Limb (tissue), 2 donors: ENCODE results near the gene SLC35G3.
"Not testable (repeated sequence)": the region's sequence is repeated elsewhere in the genome, so short reads cannot be mapped to it uniquely, and the experiment has no call there.

ENCODE experiments used
- DNase-seq, 2 donors: peaks; one replicate each; pipeline ENCODE4 v3.0.0-alpha.2; 2016; ENCODE audit errors: extremely low spot score in 2 of 2

SLC35G3 gene

DNA sequence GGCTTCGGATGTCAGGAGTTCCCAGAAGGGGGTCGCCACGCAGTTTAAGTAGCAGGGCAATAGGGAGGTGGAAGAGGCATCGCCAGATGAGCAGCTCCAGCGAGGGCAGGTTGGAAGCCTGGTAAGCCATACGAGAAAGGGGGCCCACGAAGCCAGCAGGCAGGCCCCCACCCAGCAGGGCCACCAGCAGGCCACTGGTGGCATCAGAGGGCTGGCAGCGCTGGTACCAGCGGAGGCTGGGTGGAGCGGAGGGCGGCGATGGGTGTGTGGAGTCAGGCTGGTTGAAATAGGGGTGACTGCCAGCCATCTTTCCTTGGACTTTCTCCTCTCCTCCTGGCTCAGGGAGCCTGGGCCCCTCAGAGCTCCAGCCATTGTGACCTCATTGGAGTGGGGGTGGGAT is at the start of gene SLC35G3:
Gene SLC35G3 (minus strand): TSS at position 393 of the 400 bp plus-strand sequence. CDS start 86 bp downstream, at position 307.
- not testable (repeated sequence) for DNase-seq

DNA sequence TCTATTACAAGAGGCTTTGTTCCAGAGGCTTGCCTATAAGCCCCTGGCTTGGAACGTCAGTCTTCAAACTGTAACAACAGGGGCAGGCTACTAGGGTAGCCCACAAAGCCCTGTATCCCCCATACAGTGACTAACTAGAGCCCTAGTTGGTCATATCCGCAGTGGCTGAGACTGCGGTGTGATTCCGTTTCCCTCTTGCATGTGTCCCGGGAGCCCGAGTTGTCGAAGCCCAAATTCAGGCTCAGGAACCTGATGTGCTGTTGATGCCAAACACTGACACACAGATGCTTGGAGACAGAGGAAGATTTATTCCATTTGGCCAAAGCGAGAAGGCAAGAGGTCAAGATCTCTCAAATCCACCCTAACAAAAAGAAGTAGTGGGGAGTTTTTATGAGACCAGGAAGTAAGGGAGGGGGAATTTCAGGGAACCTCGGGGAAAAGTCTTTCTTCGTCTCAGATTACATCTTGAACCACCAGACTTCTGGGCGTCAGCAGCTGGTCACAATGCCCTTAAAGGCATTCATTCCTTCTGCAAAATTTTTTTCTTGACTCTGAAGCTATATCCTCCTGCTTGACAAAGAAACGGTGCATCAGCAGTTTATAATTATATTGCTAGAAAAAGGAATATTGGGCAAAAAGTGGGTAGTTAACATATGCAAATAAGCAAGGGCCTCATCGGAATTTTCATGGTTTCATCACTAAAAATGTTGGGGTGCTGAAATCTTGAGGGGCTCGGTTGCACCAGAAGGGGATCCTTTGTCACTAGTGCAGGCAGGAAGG is 49.6 kb upstream of the SLC35G3 start:
- DNase-seq, result peak; percentile 24 to 51

DNA sequence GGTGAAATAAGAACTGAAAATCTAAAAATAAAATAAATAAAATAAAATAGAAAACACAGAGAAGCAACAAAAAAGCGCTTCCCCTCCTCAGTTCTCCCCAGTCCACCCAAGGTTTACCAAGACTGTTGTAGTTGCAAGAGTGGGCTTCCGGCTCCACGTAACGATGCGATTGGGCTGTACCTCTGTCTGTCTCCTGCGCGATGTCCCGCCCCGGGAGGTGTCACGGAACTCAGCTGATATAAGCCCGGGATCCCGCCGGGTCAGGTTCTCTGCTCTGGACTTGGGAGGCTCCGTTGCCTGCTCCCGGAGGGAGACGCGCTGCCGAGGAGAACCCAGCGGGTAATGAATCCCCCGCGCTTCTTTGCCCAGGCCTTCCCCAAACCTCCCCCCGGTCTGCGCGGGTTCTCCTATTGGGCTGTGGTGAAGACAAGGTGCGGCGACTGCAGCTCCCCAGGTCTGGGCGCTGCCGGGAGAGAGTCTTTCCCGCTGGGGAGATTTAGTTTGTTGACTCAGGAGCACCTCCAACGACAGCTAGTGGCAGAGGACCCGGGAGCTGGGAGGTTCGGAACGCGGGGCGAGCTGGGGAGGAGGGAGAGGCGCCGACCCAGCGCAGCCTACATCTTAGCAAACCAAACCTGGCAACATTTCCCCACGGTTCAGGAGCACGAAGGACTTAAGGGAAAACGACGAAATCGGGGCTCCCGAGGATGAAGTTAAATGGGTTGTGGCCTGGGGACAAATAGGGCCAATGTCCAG is 48.8 kb upstream of the SLC35G3 start, which contains the start of gene SLFN5:
Gene SLFN5 (plus strand): TSS at position 268 of the 756 bp plus-strand sequence. CDS start 15,619 bp downstream, outside the sequence.
- DNase-seq, result peak; percentile 83 to 92

DNA sequence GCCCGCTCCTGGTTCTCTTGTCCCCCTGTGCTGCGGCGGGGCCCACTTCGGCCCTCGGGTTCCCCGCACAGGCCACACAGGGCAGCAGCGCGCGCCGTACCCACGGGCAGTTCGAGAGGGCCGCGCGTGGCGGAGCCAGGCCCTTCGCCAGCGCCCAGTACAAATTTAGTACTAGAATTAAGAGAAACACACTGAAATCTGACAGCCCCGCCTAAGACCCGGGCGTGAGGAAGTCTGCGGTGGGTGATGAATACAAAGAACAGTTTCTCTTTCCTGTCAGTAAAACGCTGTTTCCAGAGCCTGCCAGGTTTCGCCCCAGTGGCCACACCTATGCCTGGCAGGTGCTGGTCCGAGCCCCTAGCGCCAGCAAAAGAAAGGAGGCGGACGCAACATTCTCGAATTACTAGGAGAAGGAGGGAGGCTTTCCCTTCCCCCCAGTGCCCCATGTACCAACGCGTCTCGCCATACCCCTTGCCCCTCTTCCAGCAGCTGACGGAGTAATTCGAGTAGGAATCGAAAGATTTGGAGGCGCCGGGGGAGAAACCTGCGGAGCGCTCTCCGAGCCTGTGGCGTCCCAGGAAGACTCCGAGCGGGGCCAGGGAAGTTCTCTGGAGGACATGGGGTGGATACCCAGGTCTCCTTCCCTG is 48.1 kb upstream of the SLC35G3 start:
- DNase-seq, result peak; percentile 47 to 69

DNA sequence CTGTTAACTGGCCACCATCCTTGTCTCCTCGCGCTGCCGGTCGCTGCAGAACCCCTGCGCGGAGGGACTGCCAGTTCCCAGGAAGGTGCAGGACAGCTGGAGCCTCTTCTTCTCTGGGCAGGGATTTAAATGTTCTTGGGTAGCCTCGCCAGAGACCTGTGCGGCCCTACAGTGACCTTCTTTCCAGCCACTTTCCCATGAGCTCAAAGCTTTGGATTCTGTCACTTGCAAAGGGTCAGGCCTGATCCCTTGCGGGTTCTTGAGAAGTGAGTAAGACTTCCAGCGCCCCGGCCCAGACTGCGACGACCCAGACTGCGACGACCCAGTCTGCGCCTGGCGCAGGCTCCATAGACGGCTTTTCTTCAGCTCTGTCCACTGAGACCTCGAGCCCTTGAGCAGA is 47.3 kb upstream of the SLC35G3 start:
- DNase-seq, result no peak

DNA sequence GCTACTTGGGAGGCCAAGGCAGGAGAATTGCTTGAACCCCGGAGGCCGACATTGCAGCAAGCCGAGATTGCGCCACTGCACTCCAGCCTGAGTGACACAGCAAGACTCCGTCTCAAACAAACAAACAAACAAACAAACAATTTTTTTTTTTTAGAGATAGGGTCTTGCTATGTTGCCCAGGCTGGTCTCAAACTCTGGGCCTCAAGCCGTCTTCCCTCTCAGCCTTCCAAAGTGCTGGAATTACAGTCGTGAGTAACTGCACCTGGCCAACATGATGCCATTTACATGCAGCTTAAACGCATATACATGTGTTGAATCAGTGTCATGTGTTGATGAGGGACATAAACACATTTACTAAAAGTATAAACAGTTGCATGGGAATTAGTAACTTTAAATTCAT is 46.7 kb upstream of the SLC35G3 start:
- DNase-seq, result no peak

DNA sequence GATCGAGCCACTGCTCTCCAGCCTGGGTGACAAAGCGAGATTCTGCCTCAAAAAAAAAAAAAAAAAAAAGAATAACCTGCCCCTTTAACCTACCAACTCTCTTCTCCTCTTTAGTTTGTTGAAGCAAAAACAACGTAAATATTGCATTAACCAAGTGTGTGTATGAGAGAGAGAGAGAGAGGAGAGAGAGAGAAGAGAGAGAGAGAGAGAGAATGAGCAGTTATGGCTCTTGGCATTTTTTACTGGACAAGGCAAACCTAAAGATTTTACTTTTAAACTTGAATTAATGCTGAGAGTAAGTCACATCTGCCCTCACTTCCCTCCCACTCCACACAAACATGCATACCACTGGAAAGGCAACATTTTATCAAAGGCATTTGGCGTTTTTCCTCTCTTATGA is 45.6 kb upstream of the SLC35G3 start:
- DNase-seq, result no peak

DNA sequence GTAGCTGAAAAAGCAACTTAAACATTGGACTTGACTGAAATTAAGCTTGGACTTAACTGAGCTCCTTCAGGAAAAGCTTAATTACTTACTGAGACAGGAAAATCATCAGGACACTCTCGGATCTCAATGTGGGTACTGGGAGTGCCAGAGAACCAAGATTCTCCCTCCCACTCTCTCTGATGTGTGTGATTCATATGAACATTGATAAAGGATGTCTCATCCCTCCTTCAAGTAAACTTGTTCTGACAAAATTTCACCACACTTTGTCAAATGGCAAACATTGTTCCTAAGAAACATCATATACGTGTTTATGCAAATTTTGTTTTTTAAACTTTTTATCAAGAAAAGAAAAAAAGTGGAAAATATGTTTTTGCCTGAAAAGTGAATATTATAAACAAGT is 44.6 kb upstream of the SLC35G3 start:
- no peak for DNase-seq

DNA sequence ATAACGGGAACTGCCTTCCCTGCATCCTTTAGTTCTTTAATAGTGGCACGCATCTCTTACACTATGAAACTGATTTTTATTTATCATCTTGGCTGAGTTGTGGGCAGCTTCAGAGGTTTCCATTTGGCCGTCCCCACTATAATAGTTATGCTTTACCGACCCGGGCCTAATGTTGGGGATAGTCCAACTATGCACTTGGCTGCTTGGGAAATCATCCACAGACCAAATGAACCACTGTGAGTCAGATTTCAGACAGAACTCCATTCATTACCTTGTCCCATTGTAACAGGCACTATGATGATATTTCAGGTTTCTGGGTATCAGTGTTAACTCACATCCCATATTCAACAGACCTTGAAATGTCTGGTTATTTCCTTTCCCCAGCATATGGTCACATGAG is 42.6 kb upstream of the SLC35G3 start:
- no peak for DNase-seq

DNA sequence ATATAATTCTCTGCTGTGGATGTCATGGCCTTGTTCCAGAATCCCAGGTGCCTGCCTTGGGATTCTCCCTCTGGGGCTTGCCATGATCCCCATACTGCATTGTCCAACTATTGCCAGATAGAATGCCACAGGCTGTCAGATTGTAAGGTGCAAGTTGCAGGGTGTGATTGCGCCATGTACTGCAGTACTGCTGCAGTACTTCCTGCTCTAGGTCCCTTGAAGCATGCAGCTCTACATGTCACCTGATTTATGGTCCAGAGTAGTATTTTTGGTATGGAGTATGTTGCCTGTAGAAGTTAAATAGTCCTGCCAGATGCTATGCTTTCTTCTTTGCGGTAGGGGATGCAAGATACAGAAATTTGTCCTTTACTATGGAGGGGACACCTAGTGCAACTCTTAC is 41.7 kb upstream of the SLC35G3 start:
- no peak for DNase-seq

DNA sequence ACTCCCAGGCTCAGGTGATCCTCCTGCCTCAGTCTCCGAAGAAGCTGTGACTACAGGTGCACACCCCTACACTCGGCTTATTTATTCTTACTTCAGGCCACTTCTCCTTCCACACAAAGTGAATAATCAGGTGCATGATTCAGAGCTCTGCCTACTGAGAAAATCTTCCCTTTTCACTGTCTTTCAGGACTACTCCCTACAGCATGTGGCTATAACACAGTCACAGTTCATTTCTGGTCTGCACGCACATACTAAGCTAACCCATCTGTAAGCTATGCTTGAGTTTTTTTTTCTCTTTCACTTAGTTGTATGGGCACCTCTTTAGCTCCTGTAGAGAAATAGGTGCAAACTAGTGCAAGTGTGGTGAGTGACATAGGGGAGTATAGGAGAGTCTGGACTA is 41.1 kb upstream of the SLC35G3 start:
- DNase-seq, result no peak

DNA sequence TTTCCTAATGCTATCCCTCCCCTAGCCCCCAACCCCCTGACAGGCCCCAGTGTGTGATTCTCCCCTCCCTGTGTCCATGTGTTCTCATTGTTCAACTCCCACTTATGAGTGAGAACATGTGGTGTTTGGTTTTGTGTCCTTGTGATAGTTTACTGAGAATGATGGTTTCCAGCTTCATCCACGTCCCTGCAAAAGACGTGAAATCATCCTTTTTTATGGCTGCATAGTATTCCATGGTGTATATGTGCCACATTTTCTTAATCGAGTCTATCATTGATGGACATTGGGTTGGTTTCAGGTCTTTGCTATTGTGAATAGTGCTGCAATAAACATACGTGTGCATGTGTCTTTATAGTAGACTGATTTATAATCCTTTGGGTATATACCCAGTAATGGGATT is 40.1 kb upstream of the SLC35G3 start:
- DNase-seq, result not testable (repeated sequence)

DNA sequence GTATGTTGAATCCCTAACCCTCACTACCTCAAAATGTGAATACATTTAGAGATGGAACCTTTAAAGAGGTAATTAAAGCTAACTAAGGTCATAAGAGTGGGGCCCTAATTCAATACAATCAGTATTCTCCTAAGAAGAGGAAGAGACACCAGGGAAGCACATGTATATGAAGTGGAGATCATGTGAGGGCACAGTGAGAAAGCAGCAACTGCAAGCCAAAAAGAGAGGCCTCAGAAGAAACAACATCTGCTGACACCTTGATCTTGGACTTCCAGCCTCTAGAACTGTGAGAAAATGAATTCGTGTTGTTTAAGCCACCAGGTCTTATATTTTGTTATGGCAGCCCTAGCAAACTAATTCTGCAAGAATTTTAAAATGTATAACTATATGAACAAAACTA is 35.4 kb upstream of the SLC35G3 start:
- DNase-seq, result no peak

DNA sequence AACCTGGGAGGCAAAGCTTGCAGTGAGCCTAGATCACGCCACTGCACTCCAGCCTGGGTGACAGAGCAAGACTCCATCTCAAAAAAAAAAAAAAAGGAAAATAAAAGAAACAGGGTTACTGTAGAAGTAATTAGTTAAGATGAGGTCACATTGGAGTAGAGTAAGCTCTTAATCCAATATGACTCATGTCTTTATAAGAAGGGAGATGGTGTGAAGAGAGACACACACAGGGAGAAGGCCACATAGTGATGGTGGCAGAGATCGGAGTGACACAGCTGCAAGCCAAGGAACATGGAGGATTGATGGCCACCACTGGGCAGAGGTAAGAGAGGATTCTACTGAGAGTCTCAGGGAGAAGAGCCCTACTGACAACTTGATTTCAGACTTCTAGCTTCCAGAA is 33.4 kb upstream of the SLC35G3 start:
- DNase-seq, result no peak

DNA sequence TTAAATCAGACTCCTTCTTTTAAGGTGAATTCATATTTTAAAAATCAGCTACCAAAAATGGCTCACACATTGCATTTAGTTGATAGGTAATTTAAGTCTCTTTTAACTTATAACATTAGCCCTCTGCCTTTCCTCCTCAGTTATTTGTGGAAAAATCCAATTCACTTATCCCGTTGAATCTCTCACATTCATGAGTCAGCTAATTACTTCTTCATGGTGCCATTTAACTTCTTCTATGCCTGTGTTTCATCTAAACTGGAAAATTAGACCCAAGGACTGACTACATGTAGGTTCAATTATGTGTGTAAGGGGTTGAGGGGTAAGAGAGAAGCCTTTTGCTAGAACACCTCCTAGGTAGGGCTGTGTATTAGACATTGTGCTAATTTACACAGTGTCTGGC is 30.2 kb upstream of the SLC35G3 start:
- no peak for DNase-seq

DNA sequence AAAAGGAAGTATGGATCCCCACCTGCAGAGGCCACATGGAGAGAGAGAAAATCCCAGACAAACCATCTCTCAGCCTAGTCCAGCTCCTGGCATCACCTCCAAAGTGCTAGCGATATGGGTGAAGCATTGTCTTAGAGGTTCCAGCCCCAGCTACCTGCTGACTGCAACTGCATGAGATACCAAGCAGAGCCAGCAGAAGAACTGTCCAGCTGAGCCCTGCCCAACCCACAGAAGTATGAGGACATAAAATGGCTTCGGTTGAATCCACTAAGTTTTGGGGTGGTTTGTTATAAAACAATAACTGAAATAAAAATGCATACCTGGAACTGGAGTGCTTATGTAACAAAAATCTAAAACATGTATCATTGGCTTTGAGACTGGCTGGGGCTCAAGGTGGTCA is 28.3 kb upstream of the SLC35G3 start:
- no peak for DNase-seq

DNA sequence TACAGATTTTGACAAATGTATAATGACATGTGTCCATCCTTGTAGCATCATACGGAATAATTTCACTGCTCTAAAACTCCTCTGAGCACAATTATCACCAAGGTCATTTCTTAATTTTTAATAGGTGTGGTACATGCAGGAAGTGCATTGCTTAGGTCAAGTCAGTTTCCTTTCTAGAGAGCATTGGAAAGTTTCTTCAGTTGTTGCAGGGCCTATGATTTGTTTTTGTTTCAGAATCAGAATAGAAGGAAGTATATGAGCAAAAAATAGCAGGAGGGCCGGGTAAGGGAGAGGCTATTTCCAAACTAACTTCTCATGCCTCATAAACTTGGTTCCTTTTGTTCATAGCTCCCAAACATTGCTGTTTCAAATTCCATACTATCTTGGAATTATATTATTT is 24.7 kb upstream of the SLC35G3 start:
- DNase-seq, result no peak

DNA sequence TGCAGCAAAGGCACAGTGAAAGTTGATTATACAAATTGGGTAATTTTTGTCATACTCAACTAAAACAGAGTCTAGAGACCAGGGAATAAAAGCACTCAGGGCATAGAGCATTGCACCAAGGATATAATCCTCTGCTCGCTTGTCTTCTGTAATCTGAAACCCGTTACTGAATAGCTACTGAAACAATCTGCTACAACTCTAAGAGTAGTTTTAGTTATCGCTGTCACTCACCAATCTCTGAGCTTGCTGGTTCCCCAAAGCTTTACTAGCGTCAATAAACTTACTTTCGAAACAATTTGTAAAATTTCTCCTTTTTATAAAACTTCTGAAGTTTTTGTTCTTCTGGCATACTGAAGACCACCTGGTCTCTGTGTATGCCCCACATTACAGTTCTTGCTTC is 22.9 kb upstream of the SLC35G3 start:
- no peak for DNase-seq

DNA sequence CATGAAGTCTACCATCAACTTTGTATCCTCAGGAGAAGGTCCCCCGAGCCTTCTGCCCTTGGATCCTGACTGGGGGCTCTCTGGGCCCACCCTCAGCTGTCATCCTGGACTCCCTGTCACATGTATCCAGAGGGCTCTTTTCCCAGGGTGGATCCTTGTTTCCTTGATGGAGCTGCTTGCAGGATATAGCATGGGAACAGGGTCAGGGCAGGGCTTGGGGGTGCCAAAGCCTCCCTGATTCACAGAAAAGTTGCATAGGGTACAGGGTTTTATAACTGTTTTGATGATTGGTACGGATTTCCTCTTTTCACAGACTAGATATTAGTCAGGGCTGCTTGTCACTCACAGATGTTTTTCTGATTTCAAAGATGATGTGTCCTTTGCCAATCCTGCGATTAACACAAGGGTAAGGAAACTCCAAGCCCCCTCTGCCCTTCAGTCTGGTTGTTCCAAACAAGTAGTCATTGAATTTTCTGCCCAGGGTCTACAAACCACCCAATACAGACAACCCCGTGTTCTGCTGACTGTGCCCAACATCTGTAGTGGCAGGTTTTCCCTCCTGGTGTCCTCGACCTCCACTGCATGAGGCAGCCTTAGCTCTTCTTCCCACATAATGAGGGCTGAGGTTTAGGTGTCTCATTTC is 20.6 kb upstream of the SLC35G3 start:
- DNase-seq, result no peak

DNA sequence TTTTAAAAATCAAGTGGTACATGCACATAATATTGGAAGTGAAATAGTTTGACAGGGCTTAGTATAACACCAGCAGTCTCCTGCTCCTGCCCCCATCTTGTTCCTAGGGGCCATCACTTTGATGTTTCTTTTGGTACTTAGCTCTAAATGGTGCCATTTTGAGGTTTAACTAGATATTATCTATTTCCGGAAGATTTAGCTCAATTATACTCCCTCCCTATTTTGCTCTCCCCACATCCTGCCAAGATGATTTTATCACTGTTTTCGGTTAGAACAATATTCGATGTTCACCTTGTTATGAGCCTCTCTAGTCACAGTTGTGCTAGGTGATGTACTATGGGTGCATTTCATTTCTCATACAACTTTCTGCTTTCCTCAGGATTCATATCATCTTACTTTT is 20.0 kb upstream of the SLC35G3 start:
- DNase-seq, result no peak

DNA sequence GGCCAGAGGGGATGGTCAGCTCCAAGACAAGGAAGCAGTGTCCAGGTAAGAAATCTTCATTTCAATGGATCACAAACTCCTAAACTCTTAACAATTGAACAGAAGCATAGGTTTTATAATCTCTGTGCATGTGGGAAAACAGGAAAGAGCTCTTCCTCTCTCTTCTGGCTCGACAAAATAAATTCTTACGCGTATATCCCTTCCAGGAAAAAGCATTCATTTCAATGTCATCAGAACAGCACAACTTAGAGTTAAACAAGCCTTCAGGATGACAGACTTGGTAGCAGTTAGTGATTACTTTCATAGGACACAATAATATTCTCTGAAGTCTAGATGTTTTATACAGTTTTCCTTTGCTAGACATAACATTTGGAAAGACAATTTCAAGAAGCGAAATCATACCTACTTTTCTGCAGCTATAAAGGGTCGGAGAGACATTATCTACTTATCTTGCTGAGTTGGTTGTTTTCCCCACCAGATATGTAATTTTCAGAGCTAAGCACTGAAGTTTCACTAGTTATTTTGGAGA is 19.3 kb upstream of the SLC35G3 start:
- no peak for DNase-seq

DNA sequence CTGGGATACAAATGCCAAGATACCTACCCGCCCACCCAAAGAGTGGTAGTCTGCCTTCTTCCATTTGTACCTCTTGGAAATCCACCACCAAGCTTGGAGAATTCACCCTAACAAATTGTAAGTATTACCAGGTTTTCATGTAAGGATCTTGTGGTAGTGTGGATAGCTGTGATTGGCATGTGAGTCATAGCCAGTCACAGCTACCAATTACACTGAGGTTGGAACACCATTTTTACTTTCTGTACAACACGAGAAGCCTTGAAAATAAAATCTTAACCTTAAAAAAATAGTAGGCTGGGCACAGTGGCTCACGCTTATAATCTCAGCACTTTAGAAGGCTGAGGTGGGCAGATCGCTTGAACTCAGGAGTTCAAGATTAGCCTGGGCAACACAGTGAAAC is 18.5 kb upstream of the SLC35G3 start:
- no peak for DNase-seq
